Uterus (tissue), 2 donors: Measurements from ENCODE around the gene CRIP2.

Experiments
- CTCF ChIP-seq, 4 experiments: fragments of 200-600 bp in 2 of 4; fragments of 450-650 bp in 2 of 4; sonication (generic) in 2 of 4; IDR thresholded peaks; one replicate each; pipeline ENCODE4 v1.5.1; 2016 to 2019; ENCODE audit warnings: antibody characterized with exemption in 4 of 4, mild to moderate bottlenecking in 2 of 4, moderate library complexity in 1 of 4
- POLR2A ChIP-seq, 2 donors: fragments of 450-650 bp; IDR thresholded peaks; one replicate each; pipeline ENCODE4 v1.6.1; 2016; ENCODE audit warnings: antibody characterized with exemption in 2 of 2, mild to moderate bottlenecking in 1 of 2, moderate library complexity in 1 of 2

- TF ChIP-seq CTCF (IDR thresholded peaks at IDR 0.05), result no peak
- no peak for TF ChIP-seq POLR2A (IDR thresholded peaks at IDR 0.05)
Observed at GRCh38 chr14:105472486-105472991, 2.1 kb upstream of the CRIP2 start.
